NB4 (cell line): ENCODE data around the gene KCNJ11.

Source experiments
- MAX ChIP-seq: IDR thresholded peaks from 2 replicates; pipeline ENCODE4 v1.6.1; 2011; ENCODE audit warnings: low read depth, low read length
- MYC ChIP-seq: IDR thresholded peaks from 2 replicates; pipeline ENCODE4 v1.6.1; 2011; ENCODE audit warnings: low read depth, low read length
- POLR2A ChIP-seq: IDR thresholded peaks from 2 replicates; pipeline ENCODE4 v1.6.1; 2011; ENCODE audit warnings: mild to moderate bottlenecking; ENCODE audit not compliant: insufficient read length; ENCODE audit errors: extremely low read depth
- TF ChIP-seq, protein P1 (sequence below): IDR thresholded peaks from one replicate; pipeline ENCODE4 v1.5.1; 2012; ENCODE audit warnings: low read depth, low read length

- TF ChIP-seq, protein P1, sequence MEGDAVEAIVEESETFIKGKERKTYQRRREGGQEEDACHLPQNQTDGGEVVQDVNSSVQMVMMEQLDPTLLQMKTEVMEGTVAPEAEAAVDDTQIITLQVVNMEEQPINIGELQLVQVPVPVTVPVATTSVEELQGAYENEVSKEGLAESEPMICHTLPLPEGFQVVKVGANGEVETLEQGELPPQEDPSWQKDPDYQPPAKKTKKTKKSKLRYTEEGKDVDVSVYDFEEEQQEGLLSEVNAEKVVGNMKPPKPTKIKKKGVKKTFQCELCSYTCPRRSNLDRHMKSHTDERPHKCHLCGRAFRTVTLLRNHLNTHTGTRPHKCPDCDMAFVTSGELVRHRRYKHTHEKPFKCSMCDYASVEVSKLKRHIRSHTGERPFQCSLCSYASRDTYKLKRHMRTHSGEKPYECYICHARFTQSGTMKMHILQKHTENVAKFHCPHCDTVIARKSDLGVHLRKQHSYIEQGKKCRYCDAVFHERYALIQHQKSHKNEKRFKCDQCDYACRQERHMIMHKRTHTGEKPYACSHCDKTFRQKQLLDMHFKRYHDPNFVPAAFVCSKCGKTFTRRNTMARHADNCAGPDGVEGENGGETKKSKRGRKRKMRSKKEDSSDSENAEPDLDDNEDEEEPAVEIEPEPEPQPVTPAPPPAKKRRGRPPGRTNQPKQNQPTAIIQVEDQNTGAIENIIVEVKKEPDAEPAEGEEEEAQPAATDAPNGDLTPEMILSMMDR: no peak
- no peak for TF ChIP-seq POLR2A
- TF ChIP-seq MYC: no peak
- no peak for TF ChIP-seq MAX
Observed at GRCh38 chr11:17432002-17432401, 43.5 kb upstream of the KCNJ11 start.
